ENCODE data around the gene LPCAT1.

The LPCAT1 gene

GRCh38 chr5:1565737-1566734 is 42.3 kb upstream of the LPCAT1 start:
- no peak for ATAC-seq
- TF ChIP-seq CSRNP3 (CRISPR knock-in tag; IDR thresholded peaks at IDR 0.05) = no peak
- TF ChIP-seq ZC3H10 (CRISPR knock-in tag; IDR thresholded peaks at IDR 0.05) = no peak
- no peak for TF ChIP-seq PPARA (CRISPR knock-in tag; IDR thresholded peaks at IDR 0.05; ENCODE audit: borderline replicate concordance)
- no peak for TF ChIP-seq BACH2 (CRISPR knock-in tag; IDR thresholded peaks at IDR 0.05; ENCODE audit: borderline replicate concordance)
- TF ChIP-seq TOX (CRISPR knock-in tag; IDR thresholded peaks at IDR 0.05; ENCODE audit: borderline replicate concordance) = no peak
- no peak for TF ChIP-seq ZNF565 (CRISPR knock-in tag; conservative IDR thresholded peaks at IDR 0.05; ENCODE audit: low read depth)
- TF ChIP-seq PATZ1 (CRISPR knock-in tag; IDR thresholded peaks at IDR 0.05; ENCODE audit: borderline replicate concordance) = no peak
- TF ChIP-seq CSDC2 (CRISPR knock-in tag; IDR thresholded peaks at IDR 0.05) = no peak
- TF ChIP-seq ZFP30 (CRISPR knock-in tag; IDR thresholded peaks at IDR 0.05) = no peak
- no peak for TF ChIP-seq ZNF8 (CRISPR knock-in tag; IDR thresholded peaks at IDR 0.05)
- TF ChIP-seq ZFP3 (CRISPR knock-in tag; IDR thresholded peaks at IDR 0.05) = no peak
- no peak for TF ChIP-seq ARNTL (CRISPR knock-in tag; IDR thresholded peaks at IDR 0.05; ENCODE audit: borderline replicate concordance, low read depth)
- TF ChIP-seq ZNF70 (CRISPR knock-in tag; IDR thresholded peaks at IDR 0.05) = no peak
- TF ChIP-seq CREB5 (CRISPR knock-in tag; IDR thresholded peaks at IDR 0.05; ENCODE audit: low read depth) = no peak

- no peak for ATAC-seq
- TF ChIP-seq ISL1 (CRISPR knock-in tag; IDR thresholded peaks at IDR 0.05) (no peak), TSHZ2 (CRISPR knock-in tag; IDR thresholded peaks at IDR 0.05) (no peak), RARB (CRISPR knock-in tag; IDR thresholded peaks at IDR 0.05) (no peak), POU6F1 (CRISPR knock-in tag; IDR thresholded peaks at IDR 0.05; ENCODE audit: borderline replicate concordance, low read depth) (no peak), CREB5 (CRISPR knock-in tag; IDR thresholded peaks at IDR 0.05; ENCODE audit: low read depth) (no peak), ZNF565 (CRISPR knock-in tag; conservative IDR thresholded peaks at IDR 0.05; ENCODE audit: low read depth) (no peak), ZNF70 (CRISPR knock-in tag; IDR thresholded peaks at IDR 0.05) (no peak), ARNTL (CRISPR knock-in tag; IDR thresholded peaks at IDR 0.05; ENCODE audit: borderline replicate concordance, low read depth) (no peak), ZC3H10 (CRISPR knock-in tag; IDR thresholded peaks at IDR 0.05) (no peak), ZFP30 (CRISPR knock-in tag; IDR thresholded peaks at IDR 0.05) (no peak), OSR1 (CRISPR knock-in tag; IDR thresholded peaks at IDR 0.05) (no peak), CSDC2 (CRISPR knock-in tag; IDR thresholded peaks at IDR 0.05) (no peak), GLIS3 (CRISPR knock-in tag; IDR thresholded peaks at IDR 0.05) (no peak)
Measured at GRCh38 chr5:1564824-1565736, 41.3 kb upstream of the LPCAT1 start.
